GM12873 (cell line): ENCODE measurements around the gene KREMEN2.

Experiments
- TF ChIP-seq, protein P1 (sequence below): IDR thresholded peaks from 2 replicates; pipeline ENCODE4 v1.5.1; 2012; ENCODE audit warnings: low read depth, mild to moderate bottlenecking, moderate library complexity, low read length, control low read depth; ENCODE audit not compliant: insufficient read depth; ENCODE audit errors: missing control alignments

KREMEN2 gene

DNA sequence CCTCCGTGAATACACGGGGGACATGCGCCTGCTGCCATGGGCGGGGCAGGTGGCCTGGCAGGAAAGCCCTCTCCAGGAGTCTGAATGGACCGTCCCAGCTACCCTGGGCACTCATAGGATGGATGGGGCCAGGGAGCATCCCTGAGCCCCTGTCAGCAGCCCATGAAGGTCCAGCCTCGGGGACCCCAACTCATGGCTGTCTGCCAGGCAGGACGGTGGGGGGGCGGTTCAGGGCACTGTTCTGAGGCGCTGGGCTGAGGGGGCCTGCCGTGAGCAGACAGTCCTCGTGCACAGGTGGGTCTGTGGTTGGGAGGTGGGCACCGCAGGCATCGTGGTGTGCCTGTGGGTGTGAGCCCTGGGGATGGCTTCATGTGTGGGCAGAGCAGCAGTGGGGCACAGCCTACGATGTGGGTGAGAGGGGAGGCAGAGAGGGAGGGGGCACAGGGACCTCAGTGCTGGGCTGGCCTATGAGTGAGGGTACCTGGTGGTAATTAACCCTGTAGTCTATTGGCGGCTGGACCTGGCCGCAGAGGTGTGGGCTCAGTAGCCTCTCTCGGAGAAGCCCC, 22.6 kb downstream of the KREMEN2 start:
- TF ChIP-seq, protein P1, sequence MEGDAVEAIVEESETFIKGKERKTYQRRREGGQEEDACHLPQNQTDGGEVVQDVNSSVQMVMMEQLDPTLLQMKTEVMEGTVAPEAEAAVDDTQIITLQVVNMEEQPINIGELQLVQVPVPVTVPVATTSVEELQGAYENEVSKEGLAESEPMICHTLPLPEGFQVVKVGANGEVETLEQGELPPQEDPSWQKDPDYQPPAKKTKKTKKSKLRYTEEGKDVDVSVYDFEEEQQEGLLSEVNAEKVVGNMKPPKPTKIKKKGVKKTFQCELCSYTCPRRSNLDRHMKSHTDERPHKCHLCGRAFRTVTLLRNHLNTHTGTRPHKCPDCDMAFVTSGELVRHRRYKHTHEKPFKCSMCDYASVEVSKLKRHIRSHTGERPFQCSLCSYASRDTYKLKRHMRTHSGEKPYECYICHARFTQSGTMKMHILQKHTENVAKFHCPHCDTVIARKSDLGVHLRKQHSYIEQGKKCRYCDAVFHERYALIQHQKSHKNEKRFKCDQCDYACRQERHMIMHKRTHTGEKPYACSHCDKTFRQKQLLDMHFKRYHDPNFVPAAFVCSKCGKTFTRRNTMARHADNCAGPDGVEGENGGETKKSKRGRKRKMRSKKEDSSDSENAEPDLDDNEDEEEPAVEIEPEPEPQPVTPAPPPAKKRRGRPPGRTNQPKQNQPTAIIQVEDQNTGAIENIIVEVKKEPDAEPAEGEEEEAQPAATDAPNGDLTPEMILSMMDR, result no peak

DNA sequence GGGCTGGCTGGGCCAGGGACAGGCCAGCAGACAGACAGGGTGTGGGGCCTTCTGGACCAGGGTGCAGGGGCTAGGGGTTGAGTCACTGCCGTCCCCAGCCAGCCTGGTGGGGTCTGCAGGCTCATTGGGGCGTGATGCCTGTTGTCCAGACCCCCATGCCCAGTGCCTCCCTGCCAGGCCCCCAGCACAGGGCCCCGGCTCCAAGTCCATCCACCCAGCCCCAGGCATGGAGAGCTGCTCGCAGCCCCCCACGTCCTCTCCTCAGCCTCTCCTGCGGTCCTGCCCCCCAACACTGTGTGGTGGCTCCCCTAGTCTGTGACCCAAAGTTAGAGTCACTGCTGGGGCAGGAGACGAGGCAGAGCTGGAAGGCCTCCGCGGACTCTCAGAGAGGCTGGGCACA, 23.2 kb downstream of the KREMEN2 start:
- TF ChIP-seq, protein P1, result no peak

- TF ChIP-seq, protein P1, result no peak
These were observed 23.8 kb downstream of the KREMEN2 start for GRCh38 chr16:2987833-2988232.

- TF ChIP-seq, protein P1, result no peak
These were observed 24.6 kb downstream of the KREMEN2 start for GRCh38 chr16:2988590-2989099.

DNA sequence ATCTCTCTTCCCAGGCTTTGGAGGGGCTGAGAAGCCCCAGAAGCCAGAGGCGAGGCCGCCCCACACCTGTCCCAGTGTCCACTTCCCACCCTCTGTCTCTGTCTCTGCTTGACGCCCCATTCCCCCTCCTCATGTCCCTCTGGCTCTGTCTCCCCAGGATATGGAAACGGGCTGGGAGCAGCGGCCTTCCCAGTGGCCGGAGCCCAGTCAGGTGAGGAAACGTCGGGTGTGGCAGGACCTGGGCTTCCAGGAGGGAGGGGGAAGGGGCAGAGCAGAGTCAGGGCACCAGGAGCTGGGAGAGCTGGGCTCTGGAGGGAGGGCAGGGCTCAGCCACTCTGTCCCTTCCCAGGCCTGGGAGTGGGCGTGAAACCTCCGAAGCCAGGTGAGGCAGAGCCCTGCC, 26.8 kb downstream of the KREMEN2 start:
- TF ChIP-seq, protein P1, result no peak

- TF ChIP-seq, protein P1, result no peak
These were observed 27.6 kb downstream of the KREMEN2 start for GRCh38 chr16:2991566-2992261.

- TF ChIP-seq, protein P1, result no peak
These were observed 28.5 kb downstream of the KREMEN2 start for GRCh38 chr16:2992383-2993081.
